Thyroid gland (tissue), 4 donors: ENCODE data around the gene MYO5C. TPM values are rescaled to one million over a fixed set of nuclear protein-coding genes. Genes with fewer than 3 reads are reported as not detected.

Experiments used
- DNase-seq, 2 donors: peaks; one replicate each; pipeline ENCODE4 v3.0.0-alpha.2; 2019
- H3K27ac ChIP-seq, 3 donors: fragments of 200-600 bp; sonication (generic); 1 replicate in 2 of 3; 2 replicates in 1 of 3; pipeline ENCODE4 v1.5.1; 2016 to 2019; ENCODE audit warnings: mild to moderate bottlenecking in 1 of 3, moderate library complexity in 1 of 3
- H3K27me3 ChIP-seq: fragments of 200-600 bp; sonication (generic); one replicate; pipeline ENCODE4 v1.5.1; 2019
- H3K36me3 ChIP-seq, 2 donors: fragments of 200-600 bp; sonication (generic); one replicate each; pipeline ENCODE4 v1.5.1; 2016 to 2019
- H3K4me1 ChIP-seq, 2 donors: fragments of 200-600 bp; sonication (generic); one replicate each; pipeline ENCODE4 v1.5.1; 2017 to 2019
- H3K4me3 ChIP-seq, 3 donors: fragments of 200-600 bp; sonication (generic); replicated peaks in 1 of 3; 1 replicate in 2 of 3; 2 replicates in 1 of 3; pipeline ENCODE4 v1.5.1; 2016; ENCODE audit warnings: mild to moderate bottlenecking in 1 of 3
- H3K9me3 ChIP-seq: fragments of 200-600 bp; sonication (generic); one replicate; pipeline ENCODE4 v1.5.1; 2017
- POLR2A ChIP-seq, 2 donors: fragments of 450-650 bp; IDR thresholded peaks; one replicate each; pipeline ENCODE4 v1.6.1; 2017; ENCODE audit warnings: antibody characterized with exemption in 2 of 2, mild to moderate bottlenecking in 2 of 2, moderate library complexity in 1 of 2
- WGBS, 2 donors: methylation state at CpG; one replicate each; pipeline ENCODE4 v1.1.5; 2017; 5-methylcytosine and 5-hydroxymethylcytosine counted together
- intact Hi-C: fragments of 100-400 bp; cut with DNase I; formaldehyde crosslinking; loops from one replicate; pipeline ENCODE4 v1.15.1; 2023
- total RNA-seq, 4 donors: library from RNA; depleted of rRNA; stranded (reverse); fragments of >200 nt; gene quantifications; one replicate each; pipeline ENCODE4 v1.2.3, GENCODE V29; 2016
- TF ChIP-seq, protein P1 (sequence below), 6 experiments: fragments of 200-600 bp in 3 of 6; fragments of 450-650 bp in 3 of 6; sonication (generic) in 3 of 6; IDR thresholded peaks; one replicate each; pipeline ENCODE4 v1.5.1; 2016 to 2019; ENCODE audit warnings: antibody characterized with exemption in 6 of 6, mild to moderate bottlenecking in 2 of 6, inconsistent platforms in 1 of 6, moderate library complexity in 1 of 6

Gene MYO5C
- total RNA-seq, 4 donors from 2014 or later, result 84.0 to 130 (median 101) TPM

DNA sequence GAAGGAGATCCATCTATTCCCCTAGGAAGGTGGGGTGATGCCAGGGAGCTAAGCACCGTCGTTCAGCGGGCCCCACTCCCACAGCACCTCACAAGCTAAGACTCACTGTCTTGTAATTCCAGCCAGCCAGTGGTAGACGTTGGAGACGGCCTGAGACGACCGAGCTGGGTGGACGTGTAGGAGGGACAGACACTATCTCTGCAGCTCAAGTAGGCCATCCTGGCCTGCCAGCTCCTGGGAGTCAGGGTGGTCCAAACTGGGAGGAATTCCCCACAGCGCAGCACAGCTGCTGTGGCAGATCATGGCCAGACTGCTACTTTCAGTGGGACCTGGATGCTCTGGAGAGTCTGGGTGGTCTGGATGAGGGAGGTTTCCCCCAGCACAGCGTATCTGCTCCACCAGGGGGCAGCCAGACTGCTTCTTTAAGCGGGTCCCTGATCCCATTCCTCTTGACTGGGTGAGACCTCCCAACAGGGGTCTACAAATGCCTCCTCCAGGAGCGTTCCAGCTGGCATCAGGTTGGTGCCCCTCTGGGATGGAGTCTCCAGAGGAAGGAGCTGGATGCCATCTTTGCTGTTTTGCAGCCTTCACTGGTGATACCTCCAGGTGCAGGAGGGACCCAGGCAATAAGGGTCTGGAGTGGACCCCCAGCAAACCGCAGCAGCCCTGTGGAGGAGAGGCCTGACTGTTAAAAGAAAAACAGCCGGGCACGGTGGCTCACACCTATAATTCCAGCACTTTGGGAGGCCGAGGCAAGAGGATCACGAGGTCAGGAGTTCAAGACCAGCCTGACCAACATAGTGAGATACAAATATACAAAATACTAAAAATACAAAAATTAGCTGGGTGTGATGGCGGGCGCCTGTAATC, 132.0 kb downstream of the MYO5C start:
- TF ChIP-seq, protein P1, sequence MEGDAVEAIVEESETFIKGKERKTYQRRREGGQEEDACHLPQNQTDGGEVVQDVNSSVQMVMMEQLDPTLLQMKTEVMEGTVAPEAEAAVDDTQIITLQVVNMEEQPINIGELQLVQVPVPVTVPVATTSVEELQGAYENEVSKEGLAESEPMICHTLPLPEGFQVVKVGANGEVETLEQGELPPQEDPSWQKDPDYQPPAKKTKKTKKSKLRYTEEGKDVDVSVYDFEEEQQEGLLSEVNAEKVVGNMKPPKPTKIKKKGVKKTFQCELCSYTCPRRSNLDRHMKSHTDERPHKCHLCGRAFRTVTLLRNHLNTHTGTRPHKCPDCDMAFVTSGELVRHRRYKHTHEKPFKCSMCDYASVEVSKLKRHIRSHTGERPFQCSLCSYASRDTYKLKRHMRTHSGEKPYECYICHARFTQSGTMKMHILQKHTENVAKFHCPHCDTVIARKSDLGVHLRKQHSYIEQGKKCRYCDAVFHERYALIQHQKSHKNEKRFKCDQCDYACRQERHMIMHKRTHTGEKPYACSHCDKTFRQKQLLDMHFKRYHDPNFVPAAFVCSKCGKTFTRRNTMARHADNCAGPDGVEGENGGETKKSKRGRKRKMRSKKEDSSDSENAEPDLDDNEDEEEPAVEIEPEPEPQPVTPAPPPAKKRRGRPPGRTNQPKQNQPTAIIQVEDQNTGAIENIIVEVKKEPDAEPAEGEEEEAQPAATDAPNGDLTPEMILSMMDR (IDR thresholded peaks at IDR 0.05), result no peak
- TF ChIP-seq POLR2A (IDR thresholded peaks at IDR 0.05), result no peak
- H3K9me3 ChIP-seq, result no peaks in the 10 kb centered on the region
- no peak overlapping the region for H3K27ac ChIP-seq
- no peak overlapping the region for H3K4me3 ChIP-seq
- DNase-seq, result no peak
- intact Hi-C loops, result no loop called here
- H3K27me3 ChIP-seq, result no peaks in the 10 kb centered on the region
- H3K36me3 ChIP-seq, result peaks cover 0 to 4% of the 10 kb centered on the region in 2 donors
- H3K4me1 ChIP-seq, result no peaks in the 10 kb centered on the region
- 90 to 96% methylated on average over 12 to 19 of the region's 19 CpGs for WGBS, 2 donors

DNA sequence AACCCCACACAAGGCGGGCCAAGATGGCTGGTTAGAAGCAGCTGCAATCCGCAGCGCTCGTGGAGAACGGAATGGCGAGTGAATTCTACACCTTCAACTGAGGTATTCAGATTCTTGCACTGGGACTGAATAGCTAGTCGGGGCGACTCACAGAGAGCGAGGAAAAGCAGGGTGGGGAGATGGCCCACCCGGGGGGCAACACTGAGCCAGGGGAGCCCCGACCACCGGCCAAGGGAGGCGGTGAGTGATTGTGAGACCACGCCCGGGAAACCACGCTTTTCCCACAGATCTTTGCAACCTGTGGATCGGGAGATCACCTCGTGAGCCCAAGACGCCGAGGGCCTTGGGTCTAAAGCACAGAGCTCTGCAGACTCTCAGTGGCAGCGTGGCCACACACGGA, 132.7 kb downstream of the MYO5C start:
- Histone ChIP-seq H3K9me3 (no peaks in the 10 kb centered on the region), H3K27ac (no peak overlapping the region), H3K4me1 (no peaks in the 10 kb centered on the region), H3K27me3 (no peaks in the 10 kb centered on the region), H3K36me3 (peaks cover 0 to 4% of the 10 kb centered on the region in 2 donors), H3K4me3 (no peak overlapping the region)
- intact Hi-C loops, result no loop called here
- 89 to 94% methylated on average over 20 of the region's 22 CpGs for WGBS, 2 donors
- DNase-seq, result no peak
- TF ChIP-seq, protein P1 (IDR thresholded peaks at IDR 0.05), result no peak

DNA sequence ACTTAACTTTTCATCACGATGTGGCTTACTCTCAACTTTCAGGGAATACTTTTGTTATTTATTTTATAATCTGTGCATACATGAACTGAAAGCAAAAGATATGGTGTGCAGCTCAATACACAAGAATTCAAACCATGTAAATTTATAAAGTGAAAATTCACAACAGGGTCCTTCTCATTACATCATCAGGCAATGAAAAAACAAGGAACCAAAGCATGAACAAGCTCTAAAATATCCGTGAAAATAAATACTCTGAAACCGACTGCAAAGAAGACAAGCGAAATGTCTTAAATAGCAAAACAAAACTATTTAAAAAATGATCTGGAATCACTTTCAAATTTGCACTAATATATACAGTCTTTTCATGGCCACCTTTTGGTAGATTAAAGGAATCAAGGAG, 133.3 kb downstream of the MYO5C start:
- Histone ChIP-seq H3K4me3 (no peak overlapping the region), H3K36me3 (peaks cover 0 to 4% of the 10 kb centered on the region in 2 donors), H3K27ac (no peak overlapping the region), H3K27me3 (no peaks in the 10 kb centered on the region), H3K9me3 (no peaks in the 10 kb centered on the region), H3K4me1 (no peaks in the 10 kb centered on the region)
- intact Hi-C loops, result no loop called here
- TF ChIP-seq POLR2A (IDR thresholded peaks at IDR 0.05), result no peak
- TF ChIP-seq, protein P1 (IDR thresholded peaks at IDR 0.05), result no peak
- DNase-seq, result no peak
- 90 to 93% methylated on average over 4 of the region's 4 CpGs for WGBS, 2 donors

DNA sequence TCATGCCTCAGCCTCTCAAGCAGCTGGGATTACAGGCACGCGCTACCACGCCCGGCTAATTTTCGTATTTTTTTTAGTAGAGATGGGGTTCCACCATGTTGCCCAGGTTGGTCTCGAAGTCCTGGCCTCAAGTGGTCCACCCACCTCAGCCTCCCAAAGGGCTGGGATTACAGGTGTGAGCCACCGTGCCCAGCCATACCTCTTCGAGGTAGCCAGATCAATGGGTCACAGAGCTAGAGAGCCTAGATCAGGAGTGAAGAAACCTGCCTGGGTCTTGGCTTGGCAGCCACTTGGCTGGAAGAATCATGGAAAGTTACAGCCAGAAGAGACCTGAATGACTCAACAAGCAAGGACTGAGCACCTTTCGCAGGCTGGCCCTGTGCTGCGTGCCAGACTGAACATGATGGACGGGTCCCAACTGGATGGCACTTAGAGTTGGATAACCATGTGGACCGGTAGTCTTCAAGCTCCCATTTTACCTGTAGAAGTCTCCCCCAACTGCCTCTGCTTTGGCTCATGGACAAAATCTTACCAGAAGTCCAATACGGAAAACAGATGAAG, 134.1 kb downstream of the MYO5C start:
- H3K27ac ChIP-seq, result no peak overlapping the region
- intact Hi-C loops, result no loop called here
- whole genome bisulfite sequencing, 2 donors, result 95 to 96% methylated on average over 13 of the region's 13 CpGs
- no peak overlapping the region for H3K4me3 ChIP-seq
- H3K4me1 ChIP-seq, result no peaks in the 10 kb centered on the region
- H3K36me3 ChIP-seq, result peaks cover 0 to 4% of the 10 kb centered on the region in 2 donors
- H3K9me3 ChIP-seq, result no peaks in the 10 kb centered on the region
- no peak for DNase-seq
- TF ChIP-seq POLR2A (IDR thresholded peaks at IDR 0.05), result no peak
- TF ChIP-seq, protein P1 (IDR thresholded peaks at IDR 0.05), result no peak
- H3K27me3 ChIP-seq, result no peaks in the 10 kb centered on the region

DNA sequence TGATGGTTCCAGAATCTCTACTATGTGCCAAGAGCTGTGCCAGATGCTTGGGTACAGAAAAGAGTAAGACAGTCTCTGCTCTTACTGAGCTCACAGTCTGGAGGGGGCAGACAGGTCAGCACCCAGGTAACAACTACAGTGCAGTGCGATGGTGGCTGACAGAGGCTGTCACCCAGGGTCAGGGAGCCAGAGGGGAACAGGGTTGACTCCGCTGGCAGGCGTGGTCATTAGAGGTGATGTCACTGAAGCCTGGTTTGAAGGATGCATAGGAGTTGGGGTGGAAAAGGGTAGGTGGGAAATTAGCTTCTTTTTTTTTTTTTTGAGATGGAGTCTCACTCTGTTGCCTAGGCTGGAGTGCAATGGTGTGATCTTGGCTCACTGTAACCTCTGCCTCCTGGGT, 136.0 kb downstream of the MYO5C start:
- H3K4me1 ChIP-seq, result no peaks in the 10 kb centered on the region
- peaks cover 0 to 4% of the 10 kb centered on the region in 2 donors for H3K36me3 ChIP-seq
- H3K27ac ChIP-seq, result no peak overlapping the region
- intact Hi-C loops, result no loop called here
- no peaks in the 10 kb centered on the region for H3K9me3 ChIP-seq
- DNase-seq, result no peak
- WGBS, 2 donors, result 96 to 98% methylated on average over 3 of the region's 3 CpGs
- no peak overlapping the region for H3K4me3 ChIP-seq
- H3K27me3 ChIP-seq, result no peaks in the 10 kb centered on the region
- TF ChIP-seq, protein P1 (IDR thresholded peaks at IDR 0.05), result no peak
- no peak for TF ChIP-seq POLR2A (IDR thresholded peaks at IDR 0.05)
